ENCODE results near the gene NUBP1. TPM values are rescaled to one million over a fixed set of nuclear protein-coding genes. Genes with fewer than 3 reads are reported as not detected.
"Not testable (repeated sequence)": the region's sequence is repeated elsewhere in the genome, so short reads cannot be mapped to it uniquely, and the experiment has no call there.

The NUBP1 gene
- polyA plus RNA-seq, 5 donors: 27.0 to 33.7 (median 30.2) TPM

DNA sequence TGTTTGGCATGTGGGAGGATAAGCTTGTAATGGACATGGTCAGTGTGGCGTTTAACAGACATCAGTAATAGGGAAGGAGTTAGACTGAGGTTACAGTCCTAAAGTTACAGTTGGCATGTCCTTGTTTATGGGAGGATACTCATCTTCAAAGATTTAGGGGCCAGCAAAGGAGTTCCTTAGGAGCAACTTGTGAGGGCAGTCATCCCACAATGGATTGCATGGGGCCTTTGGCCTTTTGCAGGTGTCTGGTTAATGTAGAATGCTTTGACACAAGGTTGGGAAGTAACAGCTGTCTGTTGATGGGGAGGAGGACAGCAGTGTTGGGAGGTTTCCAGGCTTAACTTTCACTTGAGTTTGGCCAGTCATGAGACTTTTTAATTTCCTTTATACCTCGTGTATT is 2.2 kb downstream of the NUBP1 start:
- DNase-seq: no peak

DNA sequence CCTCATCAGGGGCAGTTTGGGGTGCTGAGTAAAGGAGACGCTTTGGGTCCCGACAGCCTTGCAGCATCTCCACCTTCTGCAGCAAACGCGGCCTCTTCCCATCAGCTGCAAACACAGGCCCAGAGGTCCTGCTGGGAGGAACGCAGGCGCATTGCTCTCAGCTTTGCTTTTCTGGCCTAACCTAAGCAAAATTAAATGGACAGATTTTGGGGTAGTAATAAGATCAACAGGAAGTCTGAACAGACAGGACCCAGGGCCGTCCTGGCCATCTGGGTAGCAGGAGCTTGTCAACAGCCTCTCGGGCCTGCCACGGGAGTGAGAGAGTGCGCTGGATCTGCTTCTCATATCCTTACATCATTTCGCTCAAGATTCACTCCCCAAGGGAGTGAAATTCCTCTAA is 7.2 kb downstream of the NUBP1 start:
- no peak for DNase-seq

DNA sequence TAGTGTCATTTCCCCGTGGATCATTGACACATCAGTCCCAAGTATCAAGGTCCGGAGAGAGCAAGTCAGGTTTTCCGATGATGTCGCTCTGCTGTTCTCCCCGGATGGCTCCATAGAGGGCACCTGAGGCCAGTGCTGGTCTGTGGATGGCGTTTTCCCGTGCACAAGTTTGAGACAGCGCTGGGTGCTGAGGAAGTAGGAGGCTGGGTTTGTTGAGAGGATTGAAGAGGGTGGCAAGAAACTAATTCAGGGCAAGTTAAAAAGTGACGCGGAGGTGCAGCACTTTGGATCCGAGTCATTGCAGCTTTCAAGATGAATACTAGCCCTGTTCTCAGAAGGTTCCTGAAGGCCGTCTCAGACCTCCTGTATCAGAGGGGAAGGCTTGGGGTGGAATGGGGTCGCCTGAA is 7.7 kb downstream of the NUBP1 start:
- no peak for DNase-seq

DNA sequence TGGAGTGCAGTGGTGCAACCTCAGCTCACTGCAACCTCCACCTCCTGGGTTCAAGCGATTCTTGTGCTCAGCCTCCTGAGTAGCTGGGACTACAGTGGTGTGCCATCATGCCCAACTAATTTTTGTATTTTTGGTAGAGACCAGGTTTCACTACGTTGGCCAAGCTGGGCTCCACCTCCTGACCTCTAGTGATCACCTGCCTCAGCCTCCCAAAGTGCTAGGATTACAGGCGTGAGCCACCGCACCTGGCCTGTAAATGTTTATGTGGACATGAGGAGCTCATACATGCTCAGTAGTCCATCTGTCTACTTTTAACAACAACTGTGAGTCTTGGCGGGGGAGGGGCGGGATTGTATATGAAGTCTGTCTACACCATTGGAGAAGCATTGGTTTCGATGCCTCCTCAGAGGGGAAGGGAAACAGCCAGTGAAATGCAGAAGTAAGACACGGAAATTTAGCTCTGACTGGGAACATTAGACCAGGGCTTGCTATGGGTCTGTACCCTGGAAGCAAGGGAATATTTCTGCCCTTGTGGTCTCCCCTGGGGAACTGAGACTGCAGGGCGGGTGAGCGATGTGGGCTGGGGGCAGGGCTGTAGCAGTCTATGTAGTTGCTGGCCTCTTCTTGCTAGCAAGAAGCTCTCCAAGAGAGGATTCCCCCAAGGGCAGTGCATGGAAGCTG is 9.3 kb downstream of the NUBP1 start:
- no peak for DNase-seq

DNA sequence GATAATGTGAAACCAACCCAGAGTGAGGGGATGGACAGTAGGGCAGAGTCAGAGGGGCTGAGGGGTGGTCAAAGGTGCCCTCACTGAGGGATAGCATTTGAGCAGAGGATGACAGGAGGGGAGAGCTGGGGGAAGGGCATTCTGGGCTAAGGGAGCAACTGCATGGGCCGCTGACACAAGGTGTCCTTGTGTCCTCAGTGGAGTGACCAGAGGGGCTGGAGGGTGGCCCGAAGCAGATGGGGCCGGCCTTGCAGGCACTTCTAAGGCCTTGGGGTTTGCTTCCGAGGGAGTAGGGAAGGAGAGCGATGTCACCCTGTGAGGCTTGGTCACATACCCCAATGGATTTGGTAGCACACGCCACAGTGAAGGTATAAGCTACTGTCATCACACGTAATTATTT is 10.0 kb downstream of the NUBP1 start:
- no peak for DNase-seq

DNA sequence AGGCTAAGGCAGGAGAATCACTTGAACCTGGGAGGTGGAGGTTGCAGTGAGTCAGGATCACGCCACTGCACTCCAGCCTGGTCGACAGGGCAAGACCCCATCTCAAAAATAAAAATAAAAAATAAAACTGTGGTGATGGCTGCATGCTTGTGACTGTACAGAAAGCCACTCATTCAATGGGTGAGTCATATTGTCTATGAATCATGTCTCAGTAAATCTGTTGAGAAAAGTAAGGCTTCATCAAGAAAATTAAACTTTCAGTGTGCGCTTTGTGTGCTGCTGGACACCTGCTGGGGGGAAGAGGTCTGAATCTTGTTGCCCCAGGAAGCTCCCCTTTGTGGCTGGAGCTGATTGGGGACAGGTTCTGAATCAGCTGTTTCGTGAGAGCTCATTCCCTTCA is 11.3 kb downstream of the NUBP1 start:
- no peak for DNase-seq

DNA sequence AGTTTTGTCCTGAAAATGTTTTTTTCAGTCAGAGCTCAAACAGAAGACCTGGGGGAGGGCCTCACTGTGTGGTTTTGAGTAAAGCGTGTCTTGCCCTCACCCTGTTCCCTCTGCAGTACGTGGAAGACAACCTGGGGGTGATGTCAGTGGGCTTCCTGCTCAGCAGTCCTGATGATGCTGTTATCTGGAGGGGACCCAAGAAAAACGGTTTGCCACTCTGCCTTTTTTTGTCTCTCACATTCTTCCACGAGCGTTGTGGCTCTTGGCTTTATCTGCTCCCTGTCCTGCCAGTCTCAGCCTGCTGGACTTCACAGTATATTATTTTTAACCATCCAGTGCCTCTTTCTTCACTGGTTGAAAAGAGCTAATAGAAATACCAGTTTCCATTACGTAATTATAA is 12.9 kb downstream of the NUBP1 start:
- no peak for DNase-seq

DNA sequence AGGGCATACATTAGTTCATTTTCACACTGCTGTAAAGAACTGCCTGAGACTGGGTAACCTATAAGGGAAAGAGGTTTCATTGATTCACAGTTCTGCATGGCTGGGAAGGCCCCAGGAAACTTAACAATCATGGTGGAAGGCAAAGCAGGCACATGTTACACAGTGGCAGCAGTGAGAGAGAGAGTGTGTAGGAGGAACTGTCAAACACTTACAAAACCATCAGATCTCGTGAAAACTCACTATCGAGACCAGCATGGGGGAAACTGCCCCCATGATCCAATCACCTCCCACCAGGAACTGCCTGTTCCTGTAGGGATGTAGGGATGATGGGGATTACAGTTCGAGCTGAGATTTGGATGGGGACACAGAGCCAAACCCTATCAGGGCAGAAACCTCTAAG is 17.2 kb downstream of the NUBP1 start:
- no peak for DNase-seq

DNA sequence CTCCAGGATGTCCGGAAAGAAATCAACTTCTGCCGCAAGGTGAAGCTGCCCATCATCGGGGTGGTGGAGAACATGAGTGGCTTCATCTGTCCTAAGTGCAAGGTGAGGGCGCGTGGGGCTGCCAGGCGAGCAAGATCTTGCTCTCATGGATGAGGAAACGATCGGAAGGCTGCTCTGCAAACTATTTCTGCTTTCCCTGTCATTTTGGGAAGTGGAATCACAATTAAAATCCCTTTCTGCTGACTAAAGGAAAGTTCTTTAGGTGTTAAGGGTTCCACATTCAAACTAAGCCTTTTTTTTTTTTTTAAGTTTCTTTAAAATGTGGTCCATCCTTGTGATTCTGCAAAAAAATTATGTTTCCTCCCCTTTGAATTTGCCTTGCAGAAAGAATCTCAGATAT is 17.7 kb downstream of the NUBP1 start:
- no peak for DNase-seq

DNA sequence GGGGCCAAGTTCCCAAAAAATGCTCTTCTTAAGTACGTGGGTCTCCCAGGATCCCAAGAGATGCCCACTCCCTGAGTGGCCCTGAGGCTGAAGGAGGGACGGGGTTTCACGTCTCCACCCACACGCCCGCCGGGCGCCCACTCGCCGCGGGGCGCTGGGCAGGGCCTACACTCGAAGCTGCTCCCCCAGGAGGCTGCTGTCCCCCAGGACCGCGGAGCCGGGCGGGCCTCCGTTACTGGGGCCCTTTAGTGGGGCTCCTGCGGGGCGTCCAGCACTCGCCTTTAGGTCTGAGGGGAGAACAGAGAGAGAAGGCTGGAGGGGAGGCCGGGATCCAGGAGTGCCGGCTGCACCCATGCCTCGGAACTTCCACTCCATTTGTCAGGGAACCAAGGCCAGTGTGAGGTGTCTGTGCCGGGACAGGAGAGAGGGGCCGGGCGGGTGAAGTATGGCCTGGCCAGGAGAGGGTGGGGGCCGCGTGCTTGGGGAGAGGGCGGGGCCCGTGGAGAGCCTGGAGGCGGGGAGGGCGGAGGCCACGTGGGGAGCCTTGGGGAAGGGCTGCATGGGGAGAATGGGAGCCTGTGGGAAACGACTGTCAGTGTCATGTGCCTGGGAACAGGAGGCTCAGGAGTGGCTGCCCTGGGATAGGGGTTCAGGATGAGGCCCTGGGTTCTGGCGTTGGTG is 18.8 kb downstream of the NUBP1 start:
- DNase-seq: no peak

DNA sequence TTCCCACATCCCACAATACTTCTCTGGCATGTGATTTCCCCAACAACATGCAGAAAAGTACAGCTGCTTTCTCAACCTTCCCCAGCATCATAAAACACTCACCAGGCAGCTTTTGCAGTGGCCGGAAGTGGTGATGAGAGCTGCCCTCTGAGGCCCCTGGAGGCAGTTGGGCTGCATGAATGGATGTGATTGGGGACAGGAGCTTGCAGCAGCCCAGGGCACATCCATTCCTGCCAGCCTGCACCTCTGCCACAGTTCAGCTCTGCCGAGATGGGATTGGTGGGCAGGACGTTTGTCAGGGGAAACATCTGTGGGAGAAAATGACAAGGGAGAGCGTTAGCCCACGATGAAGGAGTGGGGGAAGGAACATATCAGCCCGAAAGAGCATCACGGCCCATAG is 19.8 kb downstream of the NUBP1 start:
- no peak for DNase-seq

DNA sequence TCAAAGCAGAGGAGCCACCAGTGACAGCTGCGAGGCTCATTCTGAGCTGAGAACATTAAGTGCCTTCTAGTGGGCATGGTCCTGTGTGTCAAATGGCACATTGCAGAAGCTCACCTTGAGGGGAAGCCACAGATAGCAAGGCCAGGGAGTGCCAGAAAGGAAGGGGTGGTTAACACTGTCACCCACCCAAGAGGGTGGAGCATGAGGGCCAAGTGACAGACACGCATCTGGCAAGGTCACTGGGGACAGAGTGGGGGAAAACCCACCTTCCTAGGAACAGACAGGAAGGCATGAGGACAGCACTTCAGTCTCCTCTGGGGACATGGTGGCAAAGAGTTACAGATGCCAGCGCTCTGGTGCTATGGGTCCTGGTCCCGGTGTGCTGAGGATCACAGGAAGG is 22.1 kb downstream of the NUBP1 start:
- DNase-seq: no peak

DNA sequence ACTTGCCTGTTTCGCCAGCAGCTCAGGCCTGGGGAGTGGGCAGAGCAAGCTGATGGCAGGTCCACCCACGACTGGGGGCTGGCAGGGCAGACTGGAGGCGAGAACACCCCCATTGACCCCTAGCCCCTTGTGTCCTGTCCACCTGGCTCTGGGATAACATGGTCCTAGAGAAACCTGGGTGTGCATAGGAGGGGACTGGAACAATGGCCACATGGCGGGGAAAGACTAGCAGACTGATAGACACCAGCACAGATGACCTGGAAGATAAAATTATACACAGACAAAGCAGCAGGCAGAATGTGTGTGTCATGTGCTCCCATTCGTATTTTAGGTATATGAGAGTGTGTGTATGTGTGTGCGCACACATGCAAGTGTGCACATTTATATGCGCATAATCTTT is 23.5 kb downstream of the NUBP1 start:
- no peak for DNase-seq

DNA sequence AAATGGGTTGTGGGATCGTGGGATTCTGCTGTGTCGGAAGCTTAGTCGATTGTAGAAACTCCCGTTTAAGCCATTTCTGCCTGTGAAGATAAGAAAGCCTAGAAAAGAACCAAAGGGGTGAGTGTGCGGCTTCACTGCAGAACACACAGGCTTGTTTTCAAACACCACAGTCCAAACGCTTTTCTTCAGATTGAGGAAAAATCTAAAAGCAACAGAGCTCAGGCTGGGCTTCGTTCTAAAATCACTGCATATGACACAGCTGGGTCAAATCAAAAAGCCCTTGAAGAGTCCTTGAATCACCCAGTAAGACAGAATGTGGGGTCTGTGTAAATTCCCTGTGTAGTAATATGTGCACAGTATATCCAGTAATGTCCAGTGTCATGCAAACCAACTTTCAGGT is 25.7 kb downstream of the NUBP1 start:
- DNase-seq: no peak

DNA sequence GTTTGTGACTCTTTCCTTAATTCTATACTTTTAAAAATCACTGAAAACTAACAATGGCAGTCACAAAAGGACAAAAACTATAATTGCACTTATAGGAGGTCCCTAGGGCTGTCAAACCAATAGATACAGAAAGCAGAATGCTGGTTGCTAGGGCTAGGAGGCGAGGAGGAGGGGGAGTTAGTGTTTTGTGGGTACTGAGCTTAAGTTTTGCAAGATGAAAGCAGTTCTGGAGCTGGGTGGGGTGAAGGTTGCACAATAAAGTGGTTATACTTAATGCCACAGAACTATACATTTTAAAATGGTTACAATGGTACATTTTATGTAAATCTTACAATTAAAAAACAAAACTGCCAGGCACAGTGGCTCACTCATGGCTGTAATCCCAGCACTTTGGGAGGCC is 27.3 kb downstream of the NUBP1 start:
- no peak for DNase-seq

DNA sequence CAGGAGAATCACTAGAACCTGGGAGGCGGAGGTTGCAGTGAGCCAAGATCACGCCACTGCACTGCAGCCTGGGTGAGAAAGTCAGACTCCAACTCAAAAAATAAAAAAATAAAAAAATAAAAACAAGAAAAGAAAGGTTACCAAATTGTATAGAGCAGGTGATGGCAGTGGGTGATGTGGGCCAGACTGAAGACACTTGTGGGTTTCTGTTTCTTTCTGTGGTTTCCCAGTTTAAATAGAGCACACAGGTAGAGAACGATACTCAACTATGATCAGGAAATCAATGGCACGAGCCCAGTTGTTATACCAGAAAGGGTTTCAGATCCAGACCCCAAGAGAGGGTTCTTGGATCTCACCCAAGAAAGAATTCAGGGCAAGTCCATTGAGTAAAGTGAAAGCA is 32.6 kb downstream of the NUBP1 start:
- no peak for DNase-seq

DNA sequence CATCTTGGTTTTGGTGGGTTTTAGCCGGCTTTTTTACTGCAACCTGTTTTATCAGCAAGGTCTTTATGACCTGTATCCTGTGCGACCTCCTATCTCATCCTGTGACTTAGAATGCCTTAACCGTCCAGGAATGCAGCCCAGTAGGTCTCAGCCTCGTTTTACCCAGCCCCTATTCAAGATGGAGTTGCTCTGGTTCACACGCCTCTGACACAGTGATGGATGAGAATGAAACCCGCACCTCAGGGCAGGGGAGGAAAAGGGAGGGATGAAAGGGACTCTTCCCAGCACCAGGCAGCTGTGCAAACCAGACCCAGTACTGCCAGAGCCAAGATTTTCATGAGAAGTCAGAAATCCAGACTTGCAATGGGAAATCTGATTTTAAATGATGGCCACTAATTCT is 33.3 kb downstream of the NUBP1 start:
- DNase-seq: not testable (repeated sequence)

DNA sequence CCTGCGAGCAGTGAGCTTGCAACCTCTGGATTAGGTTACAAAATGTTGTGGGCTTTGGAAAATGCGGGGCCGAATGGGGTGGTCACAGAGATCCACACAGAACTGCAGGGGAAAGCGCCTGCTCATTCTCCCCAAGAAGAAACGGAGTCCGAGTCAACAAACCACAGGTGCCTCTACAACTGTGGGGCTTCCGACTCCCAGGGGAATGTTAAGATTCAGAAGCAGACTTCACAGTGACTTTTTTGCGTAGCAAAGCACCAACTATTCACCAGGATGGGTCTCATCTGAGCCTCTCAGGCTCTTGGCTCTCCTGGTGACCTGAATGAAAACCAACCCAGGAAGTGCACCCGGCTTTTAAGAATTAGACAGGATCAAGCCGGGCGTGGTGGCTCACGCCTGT is 33.7 kb downstream of the NUBP1 start:
- DNase-seq: no peak

DNA sequence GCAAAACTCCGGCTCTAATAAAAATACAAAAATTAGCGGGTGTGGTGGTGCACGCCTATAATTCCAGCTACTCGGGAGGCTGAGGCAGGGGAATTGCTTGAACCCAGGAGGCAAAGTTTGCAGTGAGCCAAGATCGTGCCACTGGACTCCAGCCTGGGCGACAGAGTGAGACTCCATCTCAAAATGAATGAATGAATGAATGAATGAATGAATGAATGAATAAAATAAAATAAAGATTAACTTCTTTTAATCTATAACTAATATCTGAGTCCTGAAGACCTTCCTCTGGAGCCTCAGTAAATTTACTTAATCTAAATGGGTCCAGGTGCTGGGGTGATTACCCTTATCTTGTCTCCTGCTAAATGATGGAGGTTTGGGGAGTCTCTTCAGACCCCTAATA is 36.3 kb downstream of the NUBP1 start:
- DNase-seq: not testable (repeated sequence)

DNA sequence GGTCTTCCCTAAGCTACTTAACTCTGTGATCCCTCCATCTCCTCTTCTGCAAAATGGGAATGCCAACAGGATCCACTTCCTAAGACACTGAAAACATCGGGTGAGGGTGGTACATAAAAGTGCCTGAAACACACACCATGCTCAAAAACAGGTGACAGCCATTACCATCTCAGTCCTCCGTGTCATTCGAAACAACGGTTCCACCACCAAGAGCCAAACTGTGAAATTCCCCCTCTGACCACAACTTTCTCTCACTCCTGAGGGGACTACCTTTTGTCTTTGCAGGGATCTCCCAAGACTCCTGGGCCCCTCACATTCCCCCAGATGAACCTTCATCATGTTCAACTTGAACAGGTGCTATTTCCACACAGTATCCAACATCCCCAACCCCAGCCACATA is 37.0 kb downstream of the NUBP1 start:
- DNase-seq: no peak

DNA sequence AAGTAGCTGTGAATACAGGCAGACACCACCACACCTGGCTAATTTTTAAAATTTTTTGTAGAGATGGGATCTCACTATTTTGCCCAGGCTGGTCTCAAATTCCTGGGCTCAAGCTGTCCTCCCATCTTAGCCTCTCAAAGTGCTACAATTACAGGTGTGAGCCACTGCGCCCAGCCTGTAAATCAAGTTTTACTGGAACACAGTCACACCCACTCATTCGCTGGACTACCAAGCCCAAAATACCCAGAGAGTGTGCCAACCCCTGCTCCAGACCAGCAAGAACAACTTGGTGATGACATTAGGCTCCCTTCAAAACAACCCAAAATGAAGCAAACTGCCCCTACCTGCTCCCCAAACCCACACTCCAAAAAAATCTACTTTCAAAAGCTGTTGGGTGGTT is 39.0 kb downstream of the NUBP1 start:
- no peak for DNase-seq

DNA sequence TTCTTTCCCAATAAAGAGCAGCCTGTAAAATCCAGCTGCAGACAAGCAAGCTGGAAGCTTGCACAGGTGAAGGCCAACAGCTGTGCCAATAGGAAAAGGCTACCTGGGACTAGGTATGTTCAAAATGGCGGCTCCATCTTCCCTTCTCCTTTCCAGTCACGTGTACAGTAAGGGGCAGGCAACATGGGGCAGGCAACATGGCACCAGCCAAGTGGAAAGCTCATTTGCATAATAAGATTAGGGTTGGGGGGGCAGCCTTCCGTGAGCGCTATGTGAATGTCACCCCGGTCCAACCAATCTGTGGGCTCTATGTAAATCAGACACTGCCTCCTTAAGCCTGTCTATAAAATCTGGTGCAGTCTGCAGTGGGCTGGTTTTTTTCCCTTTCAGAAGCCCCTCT is 43.7 kb downstream of the NUBP1 start:
- DNase-seq: no peak

DNA sequence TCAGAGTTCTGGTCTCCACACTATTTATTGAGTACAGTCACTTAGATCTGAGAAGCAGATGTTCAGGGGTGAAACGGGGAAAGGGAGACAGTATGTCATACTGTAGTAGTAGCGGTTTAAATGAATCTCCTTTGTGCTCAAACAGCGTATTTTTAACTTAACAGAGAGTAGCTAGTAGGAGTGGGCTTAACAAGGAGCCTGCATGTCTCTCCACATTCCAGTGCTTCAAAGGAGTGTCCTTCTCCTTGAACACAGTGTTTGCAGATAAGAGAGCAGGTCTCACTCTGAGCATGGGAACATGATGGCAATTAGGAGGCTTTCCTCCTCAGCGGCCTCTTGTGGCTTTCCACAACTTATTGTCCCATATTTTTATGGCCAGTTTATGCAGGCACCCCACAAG is 45.0 kb downstream of the NUBP1 start:
- not testable (repeated sequence) for DNase-seq

DNA sequence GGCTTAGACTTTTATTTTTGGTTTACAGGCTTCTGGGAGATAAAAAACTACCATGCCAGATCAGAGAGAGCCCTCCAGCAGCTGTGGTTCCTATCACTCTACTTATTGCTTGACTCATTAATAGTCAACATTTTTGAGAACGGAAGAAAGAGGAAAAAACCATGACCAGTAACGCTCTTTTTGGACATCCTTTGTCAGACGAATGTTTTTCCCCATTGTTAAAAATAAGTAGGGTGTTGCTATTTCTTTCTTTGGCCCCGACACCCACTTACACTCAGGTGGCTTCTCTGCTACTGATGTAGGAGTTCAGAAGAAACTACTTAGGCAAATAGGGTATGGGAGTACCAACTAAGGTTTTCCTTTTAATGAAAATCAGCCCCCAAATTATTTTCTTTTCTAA is 47.4 kb downstream of the NUBP1 start:
- no peak for DNase-seq
